Vagina (tissue), 2 donors: ENCODE data around the gene CTNND2.

Source experiments
- CTCF ChIP-seq, 3 experiments: fragments of 450-650 bp in 2 of 3; fragments of 200-600 bp in 1 of 3; sonication (generic) in 1 of 3; IDR thresholded peaks; one replicate each; pipeline ENCODE4 v1.5.1; 2017 to 2019; ENCODE audit warnings: antibody characterized with exemption in 3 of 3, mild to moderate bottlenecking in 2 of 3, moderate library complexity in 2 of 3
- POLR2A ChIP-seq, 2 donors: fragments of 450-650 bp; IDR thresholded peaks; one replicate each; pipeline ENCODE4 v1.6.1; 2017; ENCODE audit warnings: antibody characterized with exemption in 2 of 2, mild to moderate bottlenecking in 2 of 2, moderate library complexity in 2 of 2
- POLR2AphosphoS5 ChIP-seq, 2 donors: sonication (generic); formaldehyde crosslinking; IDR thresholded peaks; one replicate each; pipeline ENCODE4 v1.9.0; 2017; ENCODE audit warnings: antibody characterized with exemption in 2 of 2, mild to moderate bottlenecking in 2 of 2, low read depth in 1 of 2; ENCODE audit not compliant: insufficient read depth in 1 of 2

DNA sequence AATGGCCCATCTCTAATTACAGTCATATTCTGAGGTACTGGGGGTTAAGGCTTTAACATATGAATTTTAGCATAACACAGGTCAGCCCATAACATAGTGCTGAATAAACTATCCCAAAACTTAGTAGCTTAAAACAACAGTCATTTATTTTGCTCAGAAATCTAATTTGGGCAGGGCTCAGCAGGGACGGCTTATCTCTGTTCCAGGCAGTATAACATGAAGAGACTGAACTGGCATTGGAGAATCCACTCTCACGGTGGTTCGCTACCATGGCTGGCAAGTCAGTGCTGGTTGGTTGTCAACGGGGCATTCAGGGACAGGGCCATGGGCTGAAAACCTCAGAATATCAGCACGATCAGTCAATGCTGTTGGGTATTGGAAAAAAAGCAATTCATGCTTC, 622.4 kb downstream of the CTNND2 start:
- no peak for TF ChIP-seq POLR2A (IDR thresholded peaks at IDR 0.05)
- no peak for TF ChIP-seq CTCF (IDR thresholded peaks at IDR 0.05)
- no peak for TF ChIP-seq POLR2AphosphoS5 (IDR thresholded peaks at IDR 0.05; ENCODE audit: insufficient read depth in 1 of 2, low read depth in 1 of 2)
